ACHN (cell line): ENCODE measurements around the gene CDC42BPB.

Source experiments
- DNase-seq: peaks from one replicate; pipeline ENCODE4 v3.0.0-alpha.2; 2015
- in situ Hi-C: cut with HindIII; loops from 2 replicates; pipeline ENCODE4 v1.10.0; 2017; ENCODE audit warnings: low sequenced_read_pairs, low pct_ligation_motif_present, low pct_unique_long_range_greater_than_20kb

CDC42BPB gene

GRCh38 chr14:102942069-102942468 is 115.3 kb downstream of the CDC42BPB start:
- in situ Hi-C loops = no loop called here
- no peak for DNase-seq

- no peak for DNase-seq
- in situ Hi-C loops = no loop called here
Measured at GRCh38 chr14:102941419-102942011, 115.8 kb downstream of the CDC42BPB start.

- in situ Hi-C loops = no loop called here
- DNase-seq = no peak
Measured at GRCh38 chr14:102940729-102941362, 116.5 kb downstream of the CDC42BPB start.

- no peak for DNase-seq
- in situ Hi-C loops = no loop called here
Measured at GRCh38 chr14:102939820-102940561, 117.4 kb downstream of the CDC42BPB start.

GRCh38 chr14:102939329-102939728 is 118.0 kb downstream of the CDC42BPB start:
- DNase-seq = no peak
- in situ Hi-C loops = no loop called here

GRCh38 chr14:102938191-102938590 is 119.2 kb downstream of the CDC42BPB start:
- no peak for DNase-seq
- in situ Hi-C loops = no loop called here

- in situ Hi-C loops = no loop called here
- no peak for DNase-seq
Measured at GRCh38 chr14:102937331-102938175, 119.8 kb downstream of the CDC42BPB start.

GRCh38 chr14:102935756-102936155 is 121.6 kb downstream of the CDC42BPB start:
- DNase-seq = no peak
- in situ Hi-C loops = no loop called here

GRCh38 chr14:102933618-102934231 is 123.6 kb downstream of the CDC42BPB start:
- in situ Hi-C loops = no loop called here

GRCh38 chr14:102932484-102933248 is 124.7 kb downstream of the CDC42BPB start:
- no peak for DNase-seq
- in situ Hi-C loops = no loop called here

More at GRCh38 chr14:102933618-102934231, 123.6 kb downstream of the CDC42BPB start:
- no peak for DNase-seq

GRCh38 chr14:102931580-102932285 is 125.6 kb downstream of the CDC42BPB start:
- in situ Hi-C loops = no loop called here
- DNase-seq = no peak

GRCh38 chr14:102930753-102931579 is 126.4 kb downstream of the CDC42BPB start:
- in situ Hi-C loops = no loop called here
- peak; percentile 59 for DNase-seq

GRCh38 chr14:102930138-102930752 is 127.1 kb downstream of the CDC42BPB start:
- no peak for DNase-seq
- in situ Hi-C loops = no loop called here

GRCh38 chr14:102929241-102930137 is 127.9 kb downstream of the CDC42BPB start:
- DNase-seq = no peak
- in situ Hi-C loops = no loop called here
